Measurements from ENCODE around the gene PLXDC1. TPM values are rescaled to one million over a fixed set of nuclear protein-coding genes. Genes with fewer than 3 reads are reported as not detected.

Gene PLXDC1
- total and polyA plus RNA-seq, 2 of the 8 experiments (the other 6 are each of a cell fraction or from before 2014, with no cell fraction given) = 4.1 to 14.6 TPM

GRCh38 chr17:39139561-39139960 is 11.9 kb downstream of the PLXDC1 start:
- Histone ChIP-seq H3K14ac (ENCODE audit: insufficient read length) (no peak overlapping the region), H3K9ac (replicated peaks in 1 of 4; ENCODE audit: extremely low read depth in 1 of 4, low read depth in 3 of 4, low read length in 3 of 4) (no peak overlapping the region), H4K5ac (ENCODE audit: insufficient read length, low read depth, low read length) (no peak overlapping the region), H3K23me2 (ENCODE audit: low read depth, low read length) (no peaks in the 10 kb centered on the region), H3K79me2 (ENCODE audit: control insufficient read depth in 1 of 2, insufficient read depth in 2 of 2, low read length in 2 of 2) (no peaks in the 10 kb centered on the region), H2BK5ac (ENCODE audit: low read depth, low read length) (no peak overlapping the region), H4K8ac (ENCODE audit: extremely low read depth, insufficient read depth, low read length) (no peak overlapping the region), H3K4me2 (ENCODE audit: insufficient read depth in 1 of 2, low read depth in 2 of 2, low read length in 2 of 2) (no peak overlapping the region), H2BK15ac (ENCODE audit: low read length) (no peak overlapping the region), H2AFZ (ENCODE audit: low read length) (no peak overlapping the region), H4K91ac (replicated peaks; ENCODE audit: insufficient read length, low read length) (no peak overlapping the region), H3K56ac (replicated peaks; ENCODE audit: insufficient read length, low read depth, low read length) (no peak overlapping the region), H3K4me3 (ENCODE audit: extremely low read depth in 1 of 4, insufficient read depth in 2 of 4, low read depth in 3 of 4, low read length in 4 of 4) (no peak overlapping the region), H3K4ac (replicated peaks; ENCODE audit: insufficient read length, low read depth, low read length) (no peak overlapping the region), H3K9me3 (ENCODE audit: insufficient read depth in 2 of 2, low read depth in 1 of 2, low read length in 1 of 2) (no peaks in the 10 kb centered on the region), H3K36me3 (ENCODE audit: control insufficient read depth in 2 of 4, insufficient read depth in 4 of 4, low read length in 3 of 4) (no peaks in the 10 kb centered on the region), H2BK12ac (ENCODE audit: low read depth, low read length) (no peak overlapping the region), H3K23ac (ENCODE audit: insufficient read length) (no peak overlapping the region), H2BK20ac (ENCODE audit: low read length) (no peak overlapping the region), H3K79me1 (ENCODE audit: low read depth, low read length) (no peaks in the 10 kb centered on the region), H4K20me1 (replicated peaks in 1 of 2; ENCODE audit: control insufficient read depth in 1 of 2, insufficient read depth in 2 of 2, low read length in 2 of 2) (no peaks in the 10 kb centered on the region), H3K4me1 (replicated peaks in 1 of 4; ENCODE audit: control insufficient read depth in 3 of 4, insufficient read depth in 4 of 4, low read length in 3 of 4) (no peaks in the 10 kb centered on the region), H2BK120ac (replicated peaks; ENCODE audit: low read depth, low read length) (no peak overlapping the region), H3K27ac (ENCODE audit: low read depth, low read length) (no peak overlapping the region), H2AK5ac (ENCODE audit: low read depth, low read length) (no peak overlapping the region), H3K18ac (ENCODE audit: extremely low read depth, low read length) (no peak overlapping the region), H3K27me3 (replicated peaks in 1 of 4; ENCODE audit: control insufficient read depth in 3 of 4, extremely low read depth in 1 of 4, insufficient read depth in 3 of 4, low read length in 3 of 4) (no peaks in the 10 kb centered on the region)
- DNase-seq (ENCODE audit: low read depth in 1 of 2, low spot score in 2 of 2) = no peak
- CTCF ChIA-PET (ENCODE audit: partially characterized antibody) = interaction anchor here (1.5 to 3.5 kb wide), 2 partner anchors 13 to 36 kb away, joined by 4 to 19 read pairs; partner anchors contain the start of gene PLXDC1
- FAIRE-seq = no peak
- POLR2A ChIA-PET (ENCODE audit: partially characterized antibody) = interaction anchor here (0.7 to 1.5 kb wide), 3 partner anchors 16 to 47 kb away, joined by 3 to 4 read pairs (median 4); no protein-coding TSS in a partner anchor
- WGBS, 2 experiments (ENCODE audit: extremely low coverage in 1 of 2, insufficient coverage in 1 of 2, insufficient read length in 1 of 2, insufficient replicate concordance in 2 of 2, low coverage in 1 of 2, low lambda C conversion rate in 2 of 2, missing lambda C conversion rate in 1 of 2) = 97% methylated on average over 8 of the region's 9 CpGs; no CpG with 5 or more reads in 1 of the 2 experiments
- TF ChIP-seq RBBP5 (IDR thresholded peaks at IDR 0.05; ENCODE audit: borderline replicate concordance, low read depth, low read length) (no peak), GABPA (IDR thresholded peaks at IDR 0.05; ENCODE audit: borderline replicate concordance, insufficient read depth, low read length) (no peak), SRF (IDR thresholded peaks at IDR 0.05; ENCODE audit: low read depth, low read length) (no peak), ATF3 (IDR thresholded peaks at IDR 0.05; ENCODE audit: insufficient read depth, low read depth, low read length) (no peak), EZH2 (IDR thresholded peaks at IDR 0.05; ENCODE audit: low read depth, low read length, severe bottlenecking) (no peak), BRCA1 (IDR thresholded peaks at IDR 0.05; ENCODE audit: low read depth, low read length) (no peak), CHD2 (IDR thresholded peaks at IDR 0.05; ENCODE audit: low read length) (no peak), BCL11A (IDR thresholded peaks at IDR 0.05; ENCODE audit: low read depth in 2 of 2, low read length in 2 of 2) (no peak), CBX5 (IDR thresholded peaks at IDR 0.05; ENCODE audit: low read depth, low read length) (no peak), CTBP2 (IDR thresholded peaks at IDR 0.05; ENCODE audit: borderline replicate concordance, insufficient read depth, insufficient read length, low read length) (no peak), POLR2A (IDR thresholded peaks at IDR 0.05; ENCODE audit: control extremely low read depth in 1 of 2, low read depth in 2 of 2, low read length in 2 of 2) (no peak), ASH2L (IDR thresholded peaks at IDR 0.05; ENCODE audit: low read length) (no peak), TEAD4 (IDR thresholded peaks at IDR 0.05; ENCODE audit: low read depth, low read length) (no peak), SIN3A (conservative IDR thresholded peaks at IDR 0.05 in 1 of 2, IDR thresholded peaks at IDR 0.05 in 1 of 2; ENCODE audit: low read depth in 1 of 2, low read length in 2 of 2) (no peak), POLR2AphosphoS5 (IDR thresholded peaks at IDR 0.05; ENCODE audit: low read depth, low read length) (no peak)

All from H1 (cell line).